MCF 10A (cell line): ENCODE data around the gene ZC3H11A. TPM values are rescaled to one million over a fixed set of nuclear protein-coding genes. Genes with fewer than 3 reads are reported as not detected.

ENCODE experiments used
- BruUV-seq: library from RNA; stranded (reverse); fragments of 400-500 nt; replicated peaks from 2 replicates; lab custom pipeline; 2021; lab: Mats Ljungman, UMichigan
- CTCF ChIA-PET: fragments of 300-600 bp; sonication (Branson Sonifier 250); formaldehyde crosslinking; extraction: SDS; loops from one replicate; lab custom pipeline; 2021; ENCODE audit warnings: antibody characterized with exemption, inconsistent platforms; lab: Yijun Ruan, JAX
- POLR2A ChIA-PET: fragments of 300-600, 350-650 bp; sonication (Branson Sonifier 250); formaldehyde crosslinking; extraction: SDS; loops from one replicate; lab custom pipeline; 2020; ENCODE audit warnings: antibody characterized with exemption, inconsistent platforms; lab: Yijun Ruan, JAX
- DNase-seq: peaks from one replicate; pipeline ENCODE4 v3.0.0-alpha.2; 2018; ENCODE audit not compliant: unreplicated experiment
- H3K27ac Mint-ChIP-seq: one replicate; pipeline ENCODE4 v1.8.0; 2022; ENCODE audit warnings: mild to moderate bottlenecking, low read depth, mixed read lengths; ENCODE audit not compliant: unreplicated experiment
- H3K27me3 Mint-ChIP-seq: one replicate; pipeline ENCODE4 v1.8.0; 2022; ENCODE audit warnings: mixed read lengths; ENCODE audit not compliant: insufficient read depth, unreplicated experiment
- H3K36me3 Mint-ChIP-seq: one replicate; pipeline ENCODE4 v1.8.0; 2022; ENCODE audit warnings: mild to moderate bottlenecking, moderate library complexity, mixed read lengths; ENCODE audit not compliant: insufficient read depth, unreplicated experiment
- H3K4me1 Mint-ChIP-seq: one replicate; pipeline ENCODE4 v1.8.0; 2022; ENCODE audit warnings: mixed read lengths; ENCODE audit not compliant: insufficient read depth, unreplicated experiment
- H3K4me3 Mint-ChIP-seq: one replicate; pipeline ENCODE4 v1.8.0; 2022; ENCODE audit warnings: mild to moderate bottlenecking, moderate library complexity, mixed read lengths; ENCODE audit not compliant: unreplicated experiment
- H3K9me3 Mint-ChIP-seq: one replicate; pipeline ENCODE4 v1.8.0; 2022; ENCODE audit warnings: mixed read lengths; ENCODE audit not compliant: unreplicated experiment
- CTCF ChIP-seq: fragments of 200-600 bp; IDR thresholded peaks from one replicate; pipeline ENCODE4 v1.8.0; 2022; ENCODE audit warnings: antibody characterized with exemption, mild to moderate bottlenecking; ENCODE audit not compliant: unreplicated experiment
- intact Hi-C: fragments of 100-400 bp; cut with micrococcal nuclease; formaldehyde crosslinking; loops from 2 replicates; pipeline ENCODE4 v1.14.1; 2022
- total RNA-seq: library from RNA; stranded (reverse); gene quantifications from 2 replicates; pipeline ENCODE4 v1.2.3, GENCODE V29; 2022

ZC3H11A gene
- total RNA-seq, 1 experiment from 2014 or later, result 156 TPM

GRCh38 chr1:203835476-203835875, 40.1 kb downstream of the ZC3H11A start:
- CTCF ChIA-PET, result interaction anchor here (0.6 to 2.2 kb wide), 10 partner anchors 11 to 531 kb away, joined by 3 to 12 read pairs (median 4); partner anchors contain the start of gene SNRPE

DNA sequence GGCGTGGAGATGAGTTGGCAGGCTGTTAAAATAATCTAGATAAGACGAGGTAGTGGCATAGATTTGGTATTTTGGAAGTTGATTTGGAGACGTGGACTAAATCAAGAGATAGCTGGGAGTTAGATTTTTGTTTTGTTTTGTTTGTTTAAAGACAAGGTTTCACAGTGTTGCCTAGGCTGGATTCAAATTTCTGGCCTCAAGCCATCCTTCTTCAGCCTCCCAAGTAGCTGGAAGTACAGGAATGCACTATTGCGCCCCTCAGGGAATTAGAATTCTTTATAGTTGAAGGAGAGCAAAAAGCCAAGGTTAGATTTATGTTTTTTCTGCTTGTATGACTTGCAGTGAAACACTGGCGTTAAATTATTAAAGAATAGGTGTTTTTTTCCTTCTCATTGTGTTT, 43.7 kb downstream of the ZC3H11A start:
- Mint-ChIP-seq H3K27me3 (no peaks in the 10 kb centered on the region), H3K36me3 (peaks cover 99% of the 10 kb centered on the region), H3K27ac (peak overlapping the region; percentile 5), H3K9me3 (no peaks in the 10 kb centered on the region), H3K4me1 (no peaks in the 10 kb centered on the region), H3K4me3 (no peak overlapping the region)
- intact Hi-C loops, result no loop called here
- POLR2A ChIA-PET, result interaction anchor here (0.9 to 2.7 kb wide), 4 partner anchors 10 to 19 kb away, joined by 3 to 7 read pairs (median 3); no protein-coding TSS in a partner anchor
- peak; percentile 34 for DNase-seq
- TF ChIP-seq CTCF, result no peak
- BruUV-seq, result no TSS peak
- CTCF ChIA-PET, result no interaction called here

More at GRCh38 chr1:203835476-203835875, 40.1 kb downstream of the ZC3H11A start:
- intact Hi-C loops, result no loop called here
- no TSS peak for BruUV-seq
- Mint-ChIP-seq H3K4me3 (no peak overlapping the region), H3K36me3 (peaks cover 100% of the 10 kb centered on the region), H3K9me3 (no peaks in the 10 kb centered on the region), H3K4me1 (no peaks in the 10 kb centered on the region), H3K27me3 (no peaks in the 10 kb centered on the region), H3K27ac (no peak overlapping the region)
- no peak for TF ChIP-seq CTCF
- DNase-seq, result no peak
- POLR2A ChIA-PET, result interaction anchor here (0.7 to 3.4 kb wide), 11 partner anchors 11 to 41 kb away, joined by 3 to 28 read pairs (median 4); no protein-coding TSS in a partner anchor

- peaks cover 99% of the 10 kb centered on the region for H3K36me3 Mint-ChIP-seq
- no TSS peak for BruUV-seq
- DNase-seq, result no peak
- ChIA-PET POLR2A (interaction anchor here (0.7 to 0.8 kb wide), 4 partner anchors 15 to 174 kb away, joined by 3 to 4 read pairs (median 3); no protein-coding TSS in a partner anchor), CTCF (interaction anchor here (0.6 to 1.0 kb wide), 2 partner anchors 17 to 214 kb away, joined by 3 read pairs; no protein-coding TSS in a partner anchor)
- peaks cover 6% of the 10 kb centered on the region for H3K4me1 Mint-ChIP-seq
- H3K9me3 Mint-ChIP-seq, result no peaks in the 10 kb centered on the region
- intact Hi-C loops, result no loop called here
- no peak overlapping the region for H3K4me3 Mint-ChIP-seq
- H3K27ac Mint-ChIP-seq, result no peak overlapping the region
- no peaks in the 10 kb centered on the region for H3K27me3 Mint-ChIP-seq
- no peak for TF ChIP-seq CTCF
Measured at GRCh38 chr1:203840208-203840808, 44.9 kb downstream of the ZC3H11A start.

- BruUV-seq, result no TSS peak
- Mint-ChIP-seq H3K27ac (no peak overlapping the region), H3K4me1 (peaks cover 6% of the 10 kb centered on the region), H3K36me3 (peaks cover 99% of the 10 kb centered on the region), H3K27me3 (no peaks in the 10 kb centered on the region), H3K4me3 (no peak overlapping the region), H3K9me3 (no peaks in the 10 kb centered on the region)
- TF ChIP-seq CTCF, result no peak
- ChIA-PET POLR2A (interaction anchor here (2.2 kb wide), 1 partner anchor 14 kb away, joined by 8 read pairs; no protein-coding TSS in a partner anchor), CTCF (no interaction called here)
- no peak for DNase-seq
- intact Hi-C loops, result no loop called here
Measured at GRCh38 chr1:203842559-203842876, 47.1 kb downstream of the ZC3H11A start.
